CD1c-positive myeloid dendritic cell (primary cell): ENCODE measurements around the gene SLC25A21.
"Not testable (repeated sequence)": the region's sequence is repeated elsewhere in the genome, so short reads cannot be mapped to it uniquely, and the experiment has no call there.

ENCODE experiments used
- DNase-seq: peaks from one replicate; pipeline ENCODE4 v3.0.0-alpha.2; 2016; ENCODE audit errors: extremely low spot score

Gene SLC25A21

GRCh38 chr14:37172024-37172869, at the start of gene SLC25A21:
Gene SLC25A21 (minus strand): TSS chr14:37172606.
- no peak for DNase-seq

GRCh38 chr14:37221073-37221472, 48.7 kb upstream of the SLC25A21 start:
- DNase-seq = no peak

GRCh38 chr14:37215345-37215744, 42.9 kb upstream of the SLC25A21 start:
- no peak for DNase-seq

GRCh38 chr14:37213016-37213415, 40.6 kb upstream of the SLC25A21 start:
- no peak for DNase-seq

GRCh38 chr14:37210448-37210847, 38.0 kb upstream of the SLC25A21 start:
- DNase-seq = no peak

GRCh38 chr14:37209617-37210016, 37.2 kb upstream of the SLC25A21 start:
- DNase-seq = not testable (repeated sequence)

GRCh38 chr14:37205623-37206605, 33.5 kb upstream of the SLC25A21 start:
- DNase-seq = not testable (repeated sequence)

GRCh38 chr14:37203423-37203822, 31.0 kb upstream of the SLC25A21 start:
- DNase-seq = no peak

GRCh38 chr14:37202812-37203211, 30.4 kb upstream of the SLC25A21 start:
- DNase-seq = no peak

- DNase-seq = no peak
Measured at GRCh38 chr14:37202265-37202664, 29.9 kb upstream of the SLC25A21 start.

GRCh38 chr14:37201724-37202123, 29.3 kb upstream of the SLC25A21 start:
- DNase-seq = no peak

- DNase-seq = no peak
Measured at GRCh38 chr14:37198907-37199306, 26.5 kb upstream of the SLC25A21 start.

- no peak for DNase-seq
Measured at GRCh38 chr14:37198273-37198598, 25.8 kb upstream of the SLC25A21 start.

- peak; percentile 4 for DNase-seq
Measured at GRCh38 chr14:37197421-37198272, 25.2 kb upstream of the SLC25A21 start, which contains the start of gene MIPOL1. Gene MIPOL1 (plus strand): TSS chr14:37197937. CDS start chr14:37247889, 49,952 bp downstream.

GRCh38 chr14:37196604-37197420, 24.4 kb upstream of the SLC25A21 start:
- DNase-seq = no peak

- DNase-seq = no peak
Measured at GRCh38 chr14:37195327-37195726, 22.9 kb upstream of the SLC25A21 start.

GRCh38 chr14:37194698-37195097, 22.3 kb upstream of the SLC25A21 start:
- no peak for DNase-seq

GRCh38 chr14:37189733-37190132, 17.3 kb upstream of the SLC25A21 start:
- not testable (repeated sequence) for DNase-seq

- not testable (repeated sequence) for DNase-seq
Measured at GRCh38 chr14:37187840-37188577, 15.6 kb upstream of the SLC25A21 start.

GRCh38 chr14:37187294-37187693, 14.9 kb upstream of the SLC25A21 start:
- no peak for DNase-seq
